ENCODE data around the gene KCTD19.

The KCTD19 gene

DNA sequence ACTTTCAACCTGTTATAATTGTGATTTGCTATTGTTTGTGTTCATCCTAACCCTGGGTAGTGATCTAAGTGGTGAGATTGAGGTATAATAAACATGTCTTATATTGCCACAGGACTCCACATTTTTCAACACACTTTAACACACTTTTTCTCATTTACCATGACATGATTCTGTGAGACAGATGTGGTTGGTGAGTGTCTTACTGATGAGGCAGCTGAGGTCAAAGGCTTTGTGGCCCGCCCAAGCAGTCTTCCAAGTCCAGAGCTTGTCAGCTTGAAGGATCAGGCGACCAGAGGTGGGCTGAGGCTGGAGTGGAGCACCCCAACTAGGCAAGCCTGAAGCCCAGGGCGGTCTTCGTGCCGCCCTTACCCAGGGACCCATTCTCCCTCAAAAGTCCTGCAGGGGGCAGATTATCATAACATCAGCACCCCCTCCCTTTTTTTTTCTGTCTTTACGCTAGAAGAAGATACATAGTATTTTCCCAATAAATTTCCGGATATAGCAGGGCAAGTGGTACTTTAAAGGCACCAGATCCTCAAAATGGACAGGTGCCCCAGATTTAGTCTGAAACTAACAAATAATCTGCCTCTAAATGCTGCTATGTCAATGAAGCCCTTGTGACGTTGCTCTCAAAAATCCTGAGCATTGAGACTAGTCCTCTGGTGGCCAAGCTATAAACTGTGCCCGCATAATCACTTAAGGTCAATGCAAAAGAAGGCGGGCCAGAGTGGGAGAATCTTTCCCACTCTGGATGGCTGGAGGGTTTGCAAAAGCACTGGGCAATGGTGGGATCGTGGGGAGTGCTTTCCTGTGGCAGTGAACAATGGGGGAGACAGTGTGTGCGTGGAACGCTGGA is 21.1 kb downstream of the KCTD19 start:
- TF ChIP-seq, protein P1, sequence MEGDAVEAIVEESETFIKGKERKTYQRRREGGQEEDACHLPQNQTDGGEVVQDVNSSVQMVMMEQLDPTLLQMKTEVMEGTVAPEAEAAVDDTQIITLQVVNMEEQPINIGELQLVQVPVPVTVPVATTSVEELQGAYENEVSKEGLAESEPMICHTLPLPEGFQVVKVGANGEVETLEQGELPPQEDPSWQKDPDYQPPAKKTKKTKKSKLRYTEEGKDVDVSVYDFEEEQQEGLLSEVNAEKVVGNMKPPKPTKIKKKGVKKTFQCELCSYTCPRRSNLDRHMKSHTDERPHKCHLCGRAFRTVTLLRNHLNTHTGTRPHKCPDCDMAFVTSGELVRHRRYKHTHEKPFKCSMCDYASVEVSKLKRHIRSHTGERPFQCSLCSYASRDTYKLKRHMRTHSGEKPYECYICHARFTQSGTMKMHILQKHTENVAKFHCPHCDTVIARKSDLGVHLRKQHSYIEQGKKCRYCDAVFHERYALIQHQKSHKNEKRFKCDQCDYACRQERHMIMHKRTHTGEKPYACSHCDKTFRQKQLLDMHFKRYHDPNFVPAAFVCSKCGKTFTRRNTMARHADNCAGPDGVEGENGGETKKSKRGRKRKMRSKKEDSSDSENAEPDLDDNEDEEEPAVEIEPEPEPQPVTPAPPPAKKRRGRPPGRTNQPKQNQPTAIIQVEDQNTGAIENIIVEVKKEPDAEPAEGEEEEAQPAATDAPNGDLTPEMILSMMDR (IDR thresholded peaks at IDR 0.05; ENCODE audit: low read depth, low read length): no peak
- H3K4me3 ChIP-seq (replicated peaks in 1 of 2; ENCODE audit: low read depth in 2 of 2, low read length in 2 of 2): no peak overlapping the region
- no peak for DNase-seq (ENCODE audit: low read depth in 2 of 2)

DNA sequence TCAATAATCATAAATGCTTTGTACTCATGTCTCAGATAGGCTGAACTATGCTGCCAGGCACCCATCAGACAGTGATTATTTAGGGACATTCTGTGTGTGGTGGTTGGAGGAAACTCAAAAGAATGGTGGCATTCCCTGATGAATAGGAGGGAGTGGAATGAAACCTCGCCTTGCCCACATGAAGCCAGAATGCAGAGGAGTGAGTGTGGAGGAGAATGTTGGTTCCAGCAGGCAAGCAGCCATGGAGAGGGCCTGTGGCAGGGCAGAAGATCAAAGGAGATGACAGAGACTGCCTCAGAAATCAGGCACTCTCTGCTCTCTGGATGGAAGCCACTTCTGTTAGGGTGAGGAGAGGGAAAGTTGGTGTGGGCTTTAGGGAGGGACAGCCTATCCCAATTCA is 22.5 kb downstream of the KCTD19 start:
- no peak for DNase-seq (ENCODE audit: low read depth in 2 of 2)
- TF ChIP-seq, protein P1 (IDR thresholded peaks at IDR 0.05; ENCODE audit: low read depth, low read length): no peak

DNA sequence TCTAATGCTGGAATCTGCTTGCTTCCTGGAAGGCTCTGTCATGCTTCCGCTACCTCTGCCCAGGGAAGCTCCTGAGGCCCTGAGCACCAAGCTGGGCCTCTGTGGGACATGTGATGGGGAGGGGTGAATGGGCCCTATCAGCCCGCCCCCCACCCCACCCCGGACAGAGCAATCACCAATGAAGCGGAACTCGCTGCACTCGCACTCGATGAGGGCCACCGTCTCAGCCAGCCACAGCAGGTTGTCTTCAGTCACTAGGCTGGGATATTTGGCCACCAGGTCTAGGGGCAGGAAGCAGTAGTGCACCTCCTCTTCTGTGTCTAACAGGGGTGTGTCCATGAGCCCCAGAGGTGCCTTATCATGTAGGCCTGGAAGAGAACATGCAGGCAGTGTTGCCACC is 23.6 kb downstream of the KCTD19 start:
- no peak for DNase-seq (ENCODE audit: low read depth in 2 of 2)

More for the DNA sequence above, 22.5 kb downstream of the KCTD19 start:
- H3K4me3 ChIP-seq (replicated peaks in 1 of 2; ENCODE audit: low read depth in 2 of 2, low read length in 2 of 2): no peak overlapping the region

DNA sequence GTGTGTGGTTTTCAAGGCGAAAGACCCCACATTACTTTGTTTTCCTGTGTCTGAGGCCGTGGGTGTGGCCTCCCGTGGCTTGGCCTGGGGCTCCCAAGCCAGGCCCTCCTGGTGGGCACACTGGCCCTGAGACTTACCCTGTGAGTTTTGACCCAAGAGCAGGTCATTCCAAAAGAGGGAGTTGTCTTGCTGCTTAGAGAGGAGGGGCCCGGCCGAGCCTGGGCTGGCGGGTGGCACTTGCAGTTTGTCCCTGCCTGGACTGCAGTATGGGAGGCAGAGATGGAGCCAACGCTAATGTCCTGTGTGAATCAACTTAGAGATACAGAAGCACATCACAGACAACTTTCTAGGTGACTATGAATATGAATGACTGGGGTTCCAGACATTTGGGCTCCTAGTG is 24.5 kb downstream of the KCTD19 start:
- TF ChIP-seq, protein P1 (IDR thresholded peaks at IDR 0.05; ENCODE audit: low read depth, low read length): no peak
- H3K4me3 ChIP-seq (replicated peaks in 1 of 2; ENCODE audit: low read depth in 2 of 2, low read length in 2 of 2): no peak overlapping the region
- no peak for DNase-seq (ENCODE audit: low read depth in 2 of 2)

More for the DNA sequence above, 23.6 kb downstream of the KCTD19 start:
- H3K4me3 ChIP-seq (replicated peaks in 1 of 2; ENCODE audit: low read depth in 2 of 2, low read length in 2 of 2): no peak overlapping the region
- TF ChIP-seq, protein P1 (IDR thresholded peaks at IDR 0.05; ENCODE audit: low read depth, low read length): no peak

DNA sequence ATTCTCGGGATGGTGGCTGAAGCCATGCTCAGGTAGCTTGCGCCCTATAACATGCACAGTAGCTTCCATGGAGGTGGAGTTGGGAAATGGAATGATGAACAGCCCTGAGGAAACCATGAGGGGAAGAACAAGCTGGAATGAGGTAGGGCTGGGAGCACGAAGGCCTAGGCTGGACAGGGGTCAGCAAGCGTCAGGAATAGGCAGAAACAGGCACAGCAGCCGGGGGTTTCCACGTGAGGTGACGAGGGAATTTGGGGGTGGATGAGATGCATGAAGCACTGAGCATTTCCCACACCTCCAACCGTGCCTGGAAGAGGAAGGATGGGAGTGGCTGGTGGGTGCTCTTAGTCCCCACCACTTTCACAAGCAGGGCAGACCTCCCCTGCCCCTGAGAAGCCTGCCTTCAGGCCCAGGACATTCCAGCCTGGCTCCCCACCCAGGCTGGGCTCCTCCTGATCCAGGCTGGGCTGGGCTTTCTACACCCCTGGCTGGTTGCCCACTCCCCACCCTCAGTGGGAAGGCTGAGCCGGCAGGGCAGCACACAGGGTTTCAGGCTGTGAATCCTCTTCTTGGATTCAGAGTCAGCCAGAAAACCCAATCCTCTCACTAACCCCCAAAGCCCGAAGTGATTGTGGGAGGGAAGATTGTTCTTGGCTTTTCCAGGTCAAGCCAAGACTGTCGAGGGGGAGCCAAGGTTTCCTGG is 25.3 kb downstream of the KCTD19 start:
- TF ChIP-seq, protein P1 (IDR thresholded peaks at IDR 0.05; ENCODE audit: low read depth, low read length): no peak
- DNase-seq (ENCODE audit: low read depth in 2 of 2): peak in 1 of 2 donors; percentile 45
- H3K4me3 ChIP-seq (replicated peaks in 1 of 2; ENCODE audit: low read depth in 2 of 2, low read length in 2 of 2): no peak overlapping the region

DNA sequence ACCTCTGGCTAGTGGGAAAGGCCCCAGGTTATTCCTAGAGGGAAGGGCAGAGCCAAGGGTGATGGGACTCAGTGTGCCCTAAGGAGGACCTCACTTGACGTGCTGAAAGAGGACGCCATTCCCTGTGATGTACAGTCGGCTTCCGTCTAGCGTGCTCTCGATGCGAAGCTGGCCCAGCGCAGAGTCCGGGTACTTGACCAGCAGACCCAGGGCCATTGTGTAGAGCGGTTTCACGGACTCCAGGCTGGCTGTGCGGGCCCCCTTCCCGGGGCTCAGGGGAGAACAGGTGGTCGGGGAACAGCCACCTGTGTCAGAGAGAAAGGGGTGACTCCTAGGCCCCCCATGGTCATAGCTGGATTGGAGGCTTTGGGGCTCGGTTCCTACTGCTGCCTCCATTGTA is 27.3 kb downstream of the KCTD19 start:
- no peak overlapping the region for H3K4me3 ChIP-seq (replicated peaks in 1 of 2; ENCODE audit: low read depth in 2 of 2, low read length in 2 of 2)
- DNase-seq (ENCODE audit: low read depth in 2 of 2): no peak
- TF ChIP-seq, protein P1 (IDR thresholded peaks at IDR 0.05; ENCODE audit: low read depth, low read length): no peak
